ENCODE results near the gene CHAD.
A peak's percentile ranks its signal among the peaks of the same experiment; 100 is the strongest.

GRCh38 chr17:50426814-50427787 lies 41.6 kb downstream of the CHAD start:
- TF ChIP-seq POLR2A (IDR thresholded peaks at IDR 0.05; ENCODE audit: low read depth, low read length) = no peak
- TF ChIP-seq CTCF (conservative IDR thresholded peaks at IDR 0.05; ENCODE audit: low read depth, low read length) = peak; percentile 18; the same call in 1 of the 2 replicates
- no peak for TF ChIP-seq RFX5 (IDR thresholded peaks at IDR 0.05; ENCODE audit: low read depth, low read length)
- no peak for TF ChIP-seq ELK1 (IDR thresholded peaks at IDR 0.05; ENCODE audit: borderline replicate concordance, low read depth, low read length)
- TF ChIP-seq USF2 (IDR thresholded peaks at IDR 0.05; ENCODE audit: low read depth, low read length) = no peak
